Measurements from ENCODE around the gene BRPF1. TPM values are rescaled to one million over a fixed set of nuclear protein-coding genes. Genes with fewer than 3 reads are reported as not detected.

Gene BRPF1
- total RNA-seq, 1 donor from 2014 or later = 19.5 TPM

DNA sequence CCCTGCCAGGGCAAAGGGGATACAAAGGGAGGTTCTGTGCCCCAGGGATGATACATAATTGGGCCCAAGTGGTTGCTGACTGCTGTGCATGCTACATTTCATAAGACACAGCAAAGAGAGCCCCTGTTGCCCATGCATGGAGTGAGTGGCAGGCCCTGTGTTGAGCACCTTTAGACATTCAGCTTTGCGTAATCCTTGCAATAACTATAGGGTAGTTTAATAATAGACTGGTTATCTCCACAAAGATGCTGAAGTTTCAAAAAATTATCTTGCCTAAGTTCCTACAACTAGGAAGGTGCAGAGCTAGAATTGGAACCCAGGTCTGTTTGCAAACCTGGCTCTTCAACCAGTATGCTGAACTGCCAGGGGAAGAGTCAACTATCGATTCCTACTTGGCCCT is 16.5 kb downstream of the BRPF1 start:
- peaks cover 39% of the 10 kb centered on the region for H3K36me3 ChIP-seq (ENCODE audit: insufficient read depth, low read length)

DNA sequence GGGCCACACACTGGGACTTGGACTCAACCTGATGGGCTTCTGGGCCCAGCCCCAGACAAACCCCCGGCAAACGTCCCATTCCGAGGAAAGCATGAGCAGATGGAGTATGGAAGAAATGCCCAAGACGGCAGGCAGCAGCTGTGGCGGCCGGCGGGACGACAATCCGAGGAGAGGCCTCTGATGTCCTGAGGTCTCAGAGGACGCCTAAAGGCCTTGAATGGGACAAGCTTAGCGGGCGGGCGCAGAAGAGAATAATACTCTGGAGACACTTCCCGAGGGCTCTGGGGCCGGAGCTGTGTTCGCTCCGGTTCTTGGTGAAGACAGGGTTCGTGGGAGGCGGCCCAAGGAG is 17.7 kb downstream of the BRPF1 start:
- DNase-seq (ENCODE audit: low read depth) = no peak
- Mint-ChIP-seq H3K36me3 (ENCODE audit: low read depth, unreplicated experiment) (peaks cover 30% of the 10 kb centered on the region), H3K4me3 (ENCODE audit: unreplicated experiment) (peak overlapping the region; percentile 90), H3K27ac (ENCODE audit: unreplicated experiment) (peak overlapping the region; percentile 96), H3K4me1 (ENCODE audit: low read depth, unreplicated experiment) (peaks cover 28% of the 10 kb centered on the region), H3K27me3 (ENCODE audit: low read depth, unreplicated experiment) (no peaks in the 10 kb centered on the region), H3K9me3 (ENCODE audit: unreplicated experiment) (no peaks in the 10 kb centered on the region)
- Histone ChIP-seq H3K36me3 (ENCODE audit: insufficient read depth, low read length) (peaks cover 31% of the 10 kb centered on the region), H3K4me3 (ENCODE audit: insufficient read depth, low read depth, low read length) (peak overlapping the region; percentile 78), H3K79me2 (ENCODE audit: insufficient read depth, low read length) (peaks cover 20% of the 10 kb centered on the region), H3K9ac (ENCODE audit: low read length) (peak overlapping the region; percentile 79), H3K27ac (ENCODE audit: low read depth, low read length) (peak overlapping the region; percentile 83), H4K20me1 (ENCODE audit: insufficient read depth, low read length) (peaks cover 14% of the 10 kb centered on the region), H3K9me3 (ENCODE audit: insufficient read depth, low read depth, low read length) (no peaks in the 10 kb centered on the region), H2AFZ (ENCODE audit: low read depth, low read length) (peak overlapping the region; percentile 50), H3K27me3 (ENCODE audit: insufficient read depth, low read length) (no peaks in the 10 kb centered on the region), H3K4me2 (ENCODE audit: low read length) (peak overlapping the region; percentile 90), H3K4me1 (ENCODE audit: insufficient read depth, low read length) (peaks cover 33% of the 10 kb centered on the region)
- no peak for FAIRE-seq
- TF ChIP-seq, protein P1, sequence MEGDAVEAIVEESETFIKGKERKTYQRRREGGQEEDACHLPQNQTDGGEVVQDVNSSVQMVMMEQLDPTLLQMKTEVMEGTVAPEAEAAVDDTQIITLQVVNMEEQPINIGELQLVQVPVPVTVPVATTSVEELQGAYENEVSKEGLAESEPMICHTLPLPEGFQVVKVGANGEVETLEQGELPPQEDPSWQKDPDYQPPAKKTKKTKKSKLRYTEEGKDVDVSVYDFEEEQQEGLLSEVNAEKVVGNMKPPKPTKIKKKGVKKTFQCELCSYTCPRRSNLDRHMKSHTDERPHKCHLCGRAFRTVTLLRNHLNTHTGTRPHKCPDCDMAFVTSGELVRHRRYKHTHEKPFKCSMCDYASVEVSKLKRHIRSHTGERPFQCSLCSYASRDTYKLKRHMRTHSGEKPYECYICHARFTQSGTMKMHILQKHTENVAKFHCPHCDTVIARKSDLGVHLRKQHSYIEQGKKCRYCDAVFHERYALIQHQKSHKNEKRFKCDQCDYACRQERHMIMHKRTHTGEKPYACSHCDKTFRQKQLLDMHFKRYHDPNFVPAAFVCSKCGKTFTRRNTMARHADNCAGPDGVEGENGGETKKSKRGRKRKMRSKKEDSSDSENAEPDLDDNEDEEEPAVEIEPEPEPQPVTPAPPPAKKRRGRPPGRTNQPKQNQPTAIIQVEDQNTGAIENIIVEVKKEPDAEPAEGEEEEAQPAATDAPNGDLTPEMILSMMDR (IDR thresholded peaks at IDR 0.05; ENCODE audit: insufficient read depth, low read depth, low read length) = no peak
- TF ChIP-seq EZH2 (IDR thresholded peaks at IDR 0.05; ENCODE audit: insufficient read depth, low read length) = no peak

More for the DNA sequence above, 16.5 kb downstream of the BRPF1 start:
- Histone ChIP-seq H3K79me2 (ENCODE audit: insufficient read depth, low read length) (peaks cover 20% of the 10 kb centered on the region), H3K27me3 (ENCODE audit: insufficient read depth, low read length) (no peaks in the 10 kb centered on the region), H3K9ac (ENCODE audit: low read length) (no peak overlapping the region), H3K4me3 (ENCODE audit: insufficient read depth, low read depth, low read length) (no peak overlapping the region), H3K4me1 (ENCODE audit: insufficient read depth, low read length) (peaks cover 33% of the 10 kb centered on the region), H3K9me3 (ENCODE audit: insufficient read depth, low read depth, low read length) (no peaks in the 10 kb centered on the region), H2AFZ (ENCODE audit: low read depth, low read length) (no peak overlapping the region), H4K20me1 (ENCODE audit: insufficient read depth, low read length) (peaks cover 14% of the 10 kb centered on the region), H3K27ac (ENCODE audit: low read depth, low read length) (no peak overlapping the region), H3K4me2 (ENCODE audit: low read length) (no peak overlapping the region)
- DNase-seq (ENCODE audit: low read depth) (no peak), FAIRE-seq (no peak)
- Mint-ChIP-seq H3K4me1 (ENCODE audit: low read depth, unreplicated experiment) (peaks cover 28% of the 10 kb centered on the region), H3K27ac (ENCODE audit: unreplicated experiment) (no peak overlapping the region), H3K4me3 (ENCODE audit: unreplicated experiment) (no peak overlapping the region), H3K27me3 (ENCODE audit: low read depth, unreplicated experiment) (no peaks in the 10 kb centered on the region), H3K9me3 (ENCODE audit: unreplicated experiment) (no peaks in the 10 kb centered on the region), H3K36me3 (ENCODE audit: low read depth, unreplicated experiment) (peaks cover 30% of the 10 kb centered on the region)
- TF ChIP-seq EZH2 (IDR thresholded peaks at IDR 0.05; ENCODE audit: insufficient read depth, low read length) = no peak
- TF ChIP-seq, protein P1 (IDR thresholded peaks at IDR 0.05; ENCODE audit: insufficient read depth, low read depth, low read length) = no peak

DNA sequence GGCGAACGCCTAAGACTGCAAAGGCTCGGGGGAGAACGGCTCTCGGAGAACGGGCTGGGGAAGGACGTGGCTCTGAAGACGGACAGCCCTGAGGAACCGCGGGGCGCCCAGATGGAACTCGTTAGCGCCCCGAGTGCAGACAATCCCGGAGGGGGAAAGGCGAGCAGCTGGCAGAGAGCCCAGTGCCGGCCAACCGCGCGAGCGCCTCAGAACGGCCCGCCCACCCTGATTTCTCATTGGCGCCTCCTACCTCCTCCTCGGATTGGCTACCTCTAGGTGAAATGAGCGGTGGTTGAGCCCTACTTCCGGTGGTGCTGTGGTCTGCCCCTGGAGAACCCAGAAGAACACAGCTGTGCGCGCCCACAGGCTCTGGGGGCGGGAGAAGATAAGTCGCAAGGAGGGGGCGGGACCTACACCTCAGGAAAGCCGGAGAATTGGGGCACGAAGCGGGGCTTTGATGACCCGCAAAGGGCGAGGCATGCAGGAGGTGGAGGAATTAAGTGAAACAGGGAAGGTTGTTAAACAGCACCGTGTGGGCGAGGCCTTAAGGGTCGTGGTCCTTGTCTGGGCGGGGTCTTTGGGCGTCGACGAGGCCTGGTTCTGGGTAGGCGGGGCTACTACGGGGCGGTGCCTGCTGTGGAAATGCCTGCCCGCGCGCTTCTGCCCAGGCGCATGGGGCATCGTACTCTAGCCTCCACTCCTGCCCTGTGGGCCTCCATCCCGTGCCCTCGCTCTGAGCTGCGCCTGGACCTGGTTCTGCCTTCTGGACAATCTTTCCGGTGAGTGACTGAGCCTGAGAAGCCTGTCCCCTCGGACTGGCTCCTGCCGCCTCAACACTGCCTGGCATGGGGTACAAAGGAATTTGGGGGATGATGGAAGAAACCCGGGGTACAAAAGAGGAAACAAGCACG is 18.4 kb downstream of the BRPF1 start, which contains the start of gene OGG1:
OGG1 (plus strand) TSS at position 308 of the 911 bp plus-strand sequence; CDS start at position 643, 335 bp downstream.
- no peak for TF ChIP-seq EZH2 (IDR thresholded peaks at IDR 0.05; ENCODE audit: insufficient read depth, low read length)
- TF ChIP-seq, protein P1 (IDR thresholded peaks at IDR 0.05; ENCODE audit: insufficient read depth, low read depth, low read length) = no peak
- Mint-ChIP-seq H3K9me3 (ENCODE audit: unreplicated experiment) (no peaks in the 10 kb centered on the region), H3K4me1 (ENCODE audit: low read depth, unreplicated experiment) (peaks cover 31% of the 10 kb centered on the region), H3K36me3 (ENCODE audit: low read depth, unreplicated experiment) (peaks cover 25% of the 10 kb centered on the region), H3K27ac (ENCODE audit: unreplicated experiment) (peak within 1 kb of the TSS; percentile 96), H3K4me3 (ENCODE audit: unreplicated experiment) (peak within 1 kb of the TSS; percentile 90), H3K27me3 (ENCODE audit: low read depth, unreplicated experiment) (no peaks in the 10 kb centered on the region)
- FAIRE-seq (no peak), DNase-seq (ENCODE audit: low read depth) (peak; percentile 97)
- Histone ChIP-seq H3K36me3 (ENCODE audit: insufficient read depth, low read length) (peaks cover 25% of the 10 kb centered on the region), H3K27me3 (ENCODE audit: insufficient read depth, low read length) (no peaks in the 10 kb centered on the region), H2AFZ (ENCODE audit: low read depth, low read length) (peak within 1 kb of the TSS; percentile 68), H3K27ac (ENCODE audit: low read depth, low read length) (peak within 1 kb of the TSS; percentile 83), H3K79me2 (ENCODE audit: insufficient read depth, low read length) (peaks cover 20% of the 10 kb centered on the region), H3K9me3 (ENCODE audit: insufficient read depth, low read depth, low read length) (no peaks in the 10 kb centered on the region), H3K9ac (ENCODE audit: low read length) (peak within 1 kb of the TSS; percentile 79), H4K20me1 (ENCODE audit: insufficient read depth, low read length) (peaks cover 14% of the 10 kb centered on the region), H3K4me3 (ENCODE audit: insufficient read depth, low read depth, low read length) (peak within 1 kb of the TSS; percentile 78), H3K4me2 (ENCODE audit: low read length) (peak within 1 kb of the TSS; percentile 90), H3K4me1 (ENCODE audit: insufficient read depth, low read length) (peaks cover 34% of the 10 kb centered on the region)

Data from astrocyte (in vitro differentiated cells and primary cell).